HG03045 (cell line): Measurements from ENCODE around the gene CYP19A1.
"Not testable (repeated sequence)": the region's sequence is repeated elsewhere in the genome, so short reads cannot be mapped to it uniquely, and the experiment has no call there.

Experiments
- ATAC-seq: cut with Tn5 transposase; IDR thresholded peaks from one replicate; pipeline ENCODE4 v1.9.1; 2021; ENCODE audit warnings: mild to moderate bottlenecking, moderate library complexity; ENCODE audit not compliant: unreplicated experiment

Gene CYP19A1

DNA sequence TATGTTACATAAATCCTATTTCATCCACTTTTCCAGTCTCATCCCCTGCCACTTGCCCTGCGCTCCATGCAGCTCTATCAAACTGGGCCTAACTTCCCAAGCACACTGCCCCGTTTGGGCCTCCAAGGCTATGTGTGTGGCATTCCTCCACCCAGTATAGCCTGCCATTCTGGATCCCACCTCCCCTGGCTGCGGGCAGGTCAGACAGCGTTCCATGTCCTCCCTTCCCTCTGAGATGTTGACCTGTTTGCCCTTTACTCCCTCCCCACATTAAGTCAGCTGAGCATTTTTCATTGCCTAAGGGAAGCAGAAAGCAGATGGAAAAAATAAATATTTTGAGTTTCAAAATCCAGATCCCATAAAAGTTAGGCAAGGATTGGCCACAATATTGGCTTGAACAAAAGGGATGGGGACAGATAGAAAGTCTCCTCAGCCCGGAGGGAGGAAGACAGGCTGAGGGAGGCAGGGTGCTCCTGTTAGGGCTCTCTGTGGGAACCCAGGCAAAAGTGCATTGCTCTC is 73.3 kb downstream of the CYP19A1 start:
- no peak for ATAC-seq

DNA sequence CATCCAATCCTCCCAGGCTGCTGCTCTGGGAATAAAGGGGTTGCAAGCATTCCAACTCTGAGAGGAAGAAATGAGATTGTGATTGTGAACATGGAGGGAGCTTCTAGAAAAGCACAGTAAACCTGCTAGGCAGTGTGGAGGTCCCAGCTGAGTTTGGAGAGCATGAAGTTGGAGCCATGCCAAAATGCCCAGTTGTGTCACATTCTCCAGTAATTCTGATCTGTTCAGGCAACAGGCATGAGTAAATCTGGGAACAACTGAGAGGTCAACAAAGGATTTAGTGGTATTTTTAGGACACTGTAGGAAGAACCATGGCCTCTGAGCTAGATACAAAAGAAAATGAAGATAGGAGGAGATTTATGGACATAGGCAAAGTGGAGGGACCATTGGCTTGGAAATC is 74.7 kb downstream of the CYP19A1 start:
- ATAC-seq: no peak

DNA sequence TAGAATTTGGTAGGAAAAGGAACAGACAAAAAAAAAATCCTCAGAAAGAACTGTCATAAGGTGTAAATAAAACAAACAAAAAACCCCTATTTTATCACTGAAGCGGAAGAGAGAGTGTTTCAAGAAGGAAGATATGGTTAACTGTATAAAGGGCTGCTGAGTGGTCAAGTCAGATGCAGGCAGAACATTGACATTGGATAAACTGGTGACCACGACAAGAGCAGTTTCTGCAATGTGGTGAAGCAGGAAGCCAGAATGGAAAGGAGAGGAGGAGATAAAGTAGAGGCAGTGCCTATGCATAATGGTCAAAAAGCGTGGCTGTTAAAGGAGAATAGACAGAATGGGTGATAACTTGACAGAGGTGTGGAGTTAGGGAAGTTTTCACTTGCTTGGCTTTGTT is 75.3 kb downstream of the CYP19A1 start:
- no peak for ATAC-seq

DNA sequence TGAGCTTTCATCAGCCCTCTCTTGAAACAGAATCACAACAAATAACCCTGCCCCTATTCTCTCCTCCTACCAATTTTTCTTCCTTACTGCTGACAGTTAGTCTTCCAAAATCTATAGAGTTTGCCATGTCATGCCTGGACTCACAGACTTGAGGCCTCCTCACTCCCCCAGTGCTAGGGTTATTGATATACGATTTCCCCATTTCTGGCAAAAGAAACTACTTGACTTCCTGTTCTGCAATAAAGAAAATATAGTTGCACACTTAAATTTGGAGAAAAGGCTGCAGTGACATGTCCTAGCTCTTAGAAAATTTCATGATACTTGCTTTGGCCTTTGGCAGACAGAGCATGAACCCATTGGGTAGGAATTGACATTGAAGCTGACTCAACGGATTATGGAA is 75.9 kb downstream of the CYP19A1 start:
- no peak for ATAC-seq

DNA sequence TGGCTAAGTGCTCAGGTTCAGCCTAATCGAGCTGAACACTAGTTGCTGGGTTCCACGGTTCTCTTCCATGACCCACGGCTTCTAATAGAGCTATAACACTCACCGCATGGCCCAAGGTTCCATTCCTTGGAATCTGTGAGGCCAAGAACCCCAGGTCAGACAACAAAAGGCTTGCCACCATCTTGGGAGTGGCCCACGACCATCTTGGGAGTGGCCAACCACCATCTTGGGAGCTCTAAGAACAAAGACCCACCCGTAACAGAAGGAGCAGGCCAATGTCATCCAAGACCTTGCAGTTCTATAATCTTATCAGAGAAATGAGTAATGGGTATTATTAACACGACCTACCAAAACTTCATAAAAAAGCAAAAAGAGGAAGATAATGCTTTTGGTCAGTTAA is 77.3 kb downstream of the CYP19A1 start:
- ATAC-seq: not testable (repeated sequence)

DNA sequence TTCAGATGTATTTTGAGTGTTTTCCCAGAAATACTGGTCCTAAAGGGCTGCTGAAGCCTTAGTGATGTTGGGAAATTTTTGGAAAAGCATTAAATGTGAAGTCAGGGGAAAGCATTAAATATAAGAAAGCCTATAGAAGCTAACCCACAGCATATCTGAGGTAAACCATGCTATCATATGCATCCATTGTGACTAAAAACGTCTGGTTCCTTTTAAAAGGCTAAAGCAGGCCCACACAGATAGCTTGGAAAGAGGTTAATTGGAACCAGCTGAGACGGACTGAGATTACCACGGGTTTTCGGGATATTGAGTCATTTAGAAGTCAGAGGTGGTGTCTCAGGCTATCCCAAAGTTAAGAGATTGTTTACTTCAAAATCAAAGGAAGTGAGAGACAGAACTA is 78.2 kb downstream of the CYP19A1 start:
- ATAC-seq: no peak

DNA sequence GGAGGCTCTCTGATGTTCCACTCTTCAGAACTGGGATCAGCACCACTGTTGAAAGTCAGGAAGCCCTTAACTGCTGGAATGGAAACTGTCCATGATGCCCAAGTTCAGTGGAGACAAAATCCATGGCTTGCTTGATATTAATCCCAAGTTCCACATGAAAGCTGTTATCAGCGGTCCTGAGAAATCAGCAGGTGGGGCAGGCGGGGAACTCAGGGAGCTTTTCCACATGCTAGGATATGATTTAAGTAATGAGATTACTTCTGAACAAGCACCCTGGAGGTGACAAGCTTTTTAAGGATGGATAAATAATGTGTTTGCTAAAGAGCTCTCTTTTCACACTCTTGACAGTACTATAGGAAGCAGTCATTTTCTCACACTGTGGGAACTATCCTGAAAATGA is 82.9 kb downstream of the CYP19A1 start:
- no peak for ATAC-seq

DNA sequence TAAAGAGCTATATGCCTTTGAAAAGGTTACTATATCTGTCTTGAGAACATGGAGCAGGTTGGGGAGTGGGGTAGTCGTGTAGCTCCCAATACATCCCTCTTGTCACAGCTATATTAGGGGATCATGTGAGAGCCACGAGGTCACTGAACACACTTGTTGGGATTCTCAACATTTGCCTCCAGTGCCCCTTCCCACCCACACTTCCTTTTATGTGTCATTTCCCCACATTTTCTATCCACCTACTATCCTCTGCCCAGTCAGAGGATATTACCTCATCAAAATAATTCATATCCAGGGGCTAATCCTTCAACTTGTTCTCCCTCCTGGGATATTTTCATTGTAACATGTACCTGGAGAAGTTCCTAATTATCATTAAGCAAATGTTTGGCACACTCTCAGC is 85.0 kb downstream of the CYP19A1 start:
- no peak for ATAC-seq

DNA sequence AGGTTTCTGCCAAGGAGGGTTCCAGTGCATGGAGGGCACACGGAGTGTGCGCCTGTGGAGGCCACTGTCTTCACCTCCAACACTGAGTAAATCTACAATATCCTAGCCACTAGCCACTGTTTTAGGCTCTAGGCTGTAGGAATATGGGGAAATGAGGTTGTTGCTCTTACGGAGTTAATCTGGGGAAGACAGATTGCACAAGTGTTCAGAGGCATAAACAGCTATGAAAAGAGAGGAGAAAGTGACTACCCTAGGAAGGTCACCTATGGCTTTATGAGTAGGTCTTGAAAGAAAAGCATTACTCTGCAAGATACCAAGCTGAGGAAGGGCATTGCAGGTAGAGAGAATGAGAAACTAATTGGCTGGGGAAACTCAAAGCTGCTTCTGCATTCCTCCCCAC is 85.7 kb downstream of the CYP19A1 start:
- no peak for ATAC-seq

DNA sequence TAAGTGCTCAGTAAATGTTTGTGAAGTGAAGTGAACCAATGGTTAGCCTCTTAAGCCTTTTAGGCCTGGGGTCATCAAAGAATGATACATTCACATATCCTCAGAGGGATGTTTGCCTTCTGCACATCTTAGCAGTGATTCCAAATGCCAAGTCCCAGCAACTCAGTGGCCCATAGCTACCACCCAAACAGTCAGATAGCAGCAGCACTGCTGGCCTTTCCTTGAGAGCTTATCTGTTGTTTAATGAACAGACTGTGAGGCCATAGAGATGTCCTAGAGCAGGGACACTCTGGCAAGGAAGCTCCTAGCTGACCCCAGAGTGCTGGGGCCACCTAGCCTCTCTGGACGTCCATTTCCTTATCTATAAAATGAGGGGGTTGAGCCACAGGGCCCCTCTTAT is 86.8 kb downstream of the CYP19A1 start:
- no peak for ATAC-seq

DNA sequence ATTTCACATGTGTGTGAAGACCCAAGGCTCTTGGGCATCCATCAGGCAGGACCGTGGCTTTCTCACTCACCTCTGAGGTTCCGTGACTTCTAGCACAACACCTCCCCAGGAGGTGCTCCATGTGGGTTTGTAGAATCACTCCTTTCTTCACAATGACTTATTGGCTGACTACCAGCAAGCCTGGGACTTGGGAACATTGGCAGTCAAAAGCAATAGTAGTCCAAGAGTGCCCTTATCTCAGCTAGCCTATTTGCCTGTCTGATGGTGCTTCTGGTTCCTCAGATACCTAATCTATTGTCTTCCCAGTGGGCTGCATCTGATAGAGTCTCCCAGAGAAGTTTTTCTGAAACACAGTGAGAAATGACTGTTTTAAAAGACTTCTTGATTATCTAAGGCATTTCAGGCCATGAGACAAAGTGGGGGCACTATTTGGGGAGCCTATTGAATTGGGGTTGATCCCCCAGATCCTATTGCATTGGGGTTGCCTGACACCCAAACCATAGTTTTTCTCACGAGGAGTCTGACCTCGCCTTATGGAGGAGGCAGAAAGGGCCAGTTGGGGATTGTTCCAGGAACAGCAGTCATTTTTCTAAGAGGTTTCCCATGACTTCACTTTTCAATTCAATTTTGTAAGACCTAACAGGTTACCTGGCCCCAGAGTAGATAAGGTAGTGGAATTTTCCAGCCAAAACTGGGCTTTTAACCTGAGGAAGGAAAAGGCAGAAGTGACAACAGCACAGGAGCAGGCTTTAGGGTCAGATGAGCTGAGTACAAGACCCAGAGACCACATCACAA is 88.0 kb downstream of the CYP19A1 start:
- no peak for ATAC-seq

DNA sequence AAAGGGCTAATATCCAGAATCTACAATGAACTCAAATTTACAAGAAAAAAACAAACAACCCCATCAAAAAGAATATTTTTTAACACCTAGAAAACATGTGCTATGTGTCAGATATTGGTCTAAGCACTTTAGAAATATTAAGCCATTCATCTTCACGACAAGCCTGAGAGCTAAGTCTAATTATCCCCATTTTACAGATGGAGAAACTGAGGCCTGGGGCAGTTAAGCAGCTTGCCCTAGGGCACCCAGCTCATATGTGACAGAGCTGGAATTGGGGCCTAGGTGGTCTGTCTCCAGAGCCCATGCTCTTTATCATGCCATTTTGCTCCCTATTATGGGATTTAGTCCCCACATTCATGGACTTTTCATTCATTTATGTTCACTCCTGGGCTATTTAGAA is 92.8 kb downstream of the CYP19A1 start:
- ATAC-seq: no peak

DNA sequence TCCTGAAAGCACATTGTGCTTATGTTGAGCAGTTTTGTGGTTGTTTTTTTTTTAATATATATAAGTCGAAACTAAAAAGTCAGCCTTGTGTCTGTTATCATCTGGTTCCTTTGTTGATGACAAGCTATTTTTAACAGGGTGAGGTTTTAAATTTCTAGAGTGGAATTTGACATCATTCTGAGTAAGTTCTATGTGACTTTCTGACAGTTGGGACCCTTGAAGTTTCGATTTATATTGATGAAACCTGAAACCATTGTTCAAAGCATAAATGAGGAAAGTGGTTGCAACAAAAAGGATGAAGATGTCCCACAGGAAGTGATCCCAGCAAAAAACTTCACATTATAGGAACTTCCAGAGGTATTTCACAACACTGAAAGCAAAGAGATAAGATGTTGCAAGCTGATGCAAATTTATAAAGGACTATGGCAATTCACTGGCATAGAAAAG is 94.0 kb downstream of the CYP19A1 start:
- ATAC-seq: no peak

DNA sequence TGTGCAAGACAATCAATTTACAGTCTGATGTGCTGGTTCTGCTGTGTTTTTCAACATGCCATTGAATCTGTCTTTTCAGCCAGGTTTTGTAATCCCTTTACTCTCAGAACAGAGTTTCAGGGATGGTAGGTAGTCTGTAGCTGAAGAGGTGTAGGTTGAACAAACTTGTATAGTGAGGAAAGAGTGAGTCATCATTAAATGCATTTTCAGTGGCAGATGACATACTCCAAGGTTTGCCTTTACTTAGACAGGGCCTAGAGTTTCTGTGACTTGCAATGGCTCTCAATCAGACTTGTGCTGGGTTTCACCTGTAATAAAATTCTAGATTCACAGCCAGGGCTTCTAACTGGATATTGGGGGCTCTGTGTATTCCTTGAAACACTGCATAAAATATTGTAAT is 94.6 kb downstream of the CYP19A1 start:
- ATAC-seq: no peak

DNA sequence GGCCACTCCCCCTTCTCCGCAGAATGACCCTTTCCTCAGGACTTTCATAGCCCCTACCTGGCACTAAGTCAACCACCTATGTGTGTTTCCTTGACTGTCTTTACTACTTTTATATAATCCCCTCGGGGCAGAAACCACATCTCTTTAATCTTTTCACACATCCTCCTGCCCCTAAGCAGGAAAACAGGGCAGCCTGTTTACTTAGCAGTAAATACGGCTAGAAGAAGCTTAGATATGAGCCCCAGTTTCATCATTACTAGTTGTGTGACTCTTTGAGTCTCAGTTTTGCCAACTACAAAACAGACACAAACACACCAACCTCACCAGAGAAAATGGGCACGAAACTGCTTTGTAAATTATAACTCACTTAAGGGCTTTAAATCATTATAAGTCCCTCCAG is 98.3 kb downstream of the CYP19A1 start:
- no peak for ATAC-seq

DNA sequence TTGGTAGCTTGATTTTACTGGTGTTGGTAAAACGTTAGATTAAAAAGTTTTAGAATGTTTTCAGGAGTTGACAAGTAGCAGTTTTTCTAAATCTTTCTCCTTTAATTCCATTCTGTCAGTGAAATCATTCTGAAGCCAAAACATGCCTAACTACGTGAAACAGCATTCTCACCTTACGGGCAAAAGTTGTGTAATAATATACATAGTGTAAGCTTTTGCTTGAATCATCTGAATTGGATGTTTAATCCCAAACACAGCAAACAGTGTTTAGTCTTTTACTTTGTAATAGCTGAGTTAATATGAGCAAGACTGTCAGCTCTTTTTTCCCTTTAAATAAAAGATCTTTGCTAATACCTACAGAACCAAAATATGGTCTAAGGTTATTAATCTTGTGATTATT is 100.6 kb downstream of the CYP19A1 start:
- no peak for ATAC-seq

DNA sequence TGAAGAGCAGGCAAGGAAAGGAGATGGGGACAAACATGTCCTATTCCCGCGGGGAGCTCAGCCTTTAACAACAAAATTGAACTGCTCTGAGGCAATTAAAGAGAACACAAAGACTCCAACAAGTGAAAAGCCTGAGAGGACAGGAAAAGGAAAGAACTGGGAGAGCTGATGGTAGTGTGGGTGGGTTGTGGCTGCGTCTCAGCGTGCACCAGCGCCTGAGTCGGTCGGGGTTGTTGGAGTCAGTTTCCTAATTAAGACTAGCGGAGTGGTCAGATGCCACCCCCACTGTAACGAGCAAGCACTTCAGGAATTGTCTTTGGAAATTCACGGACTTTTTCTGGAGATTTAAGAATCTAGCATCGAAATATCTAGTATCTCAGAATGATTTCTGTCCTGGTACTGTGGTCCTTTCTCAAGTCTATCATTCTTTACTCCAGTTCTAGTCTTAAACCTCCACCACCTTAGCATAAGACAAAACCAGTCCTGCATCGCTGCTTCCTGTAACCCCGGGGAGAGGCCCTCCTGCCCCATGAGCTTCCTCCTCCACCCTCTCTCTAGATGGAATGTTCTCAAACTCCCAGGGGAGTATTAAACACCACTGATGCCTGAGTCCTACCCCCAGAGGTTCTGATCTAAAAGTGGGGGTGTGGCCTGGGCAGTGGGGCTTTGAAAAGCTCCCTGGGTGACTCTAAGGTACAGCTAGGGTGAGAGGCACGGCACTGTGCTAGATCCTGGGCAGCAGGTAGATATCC is 104.0 kb downstream of the CYP19A1 start:
- ATAC-seq: no peak

DNA sequence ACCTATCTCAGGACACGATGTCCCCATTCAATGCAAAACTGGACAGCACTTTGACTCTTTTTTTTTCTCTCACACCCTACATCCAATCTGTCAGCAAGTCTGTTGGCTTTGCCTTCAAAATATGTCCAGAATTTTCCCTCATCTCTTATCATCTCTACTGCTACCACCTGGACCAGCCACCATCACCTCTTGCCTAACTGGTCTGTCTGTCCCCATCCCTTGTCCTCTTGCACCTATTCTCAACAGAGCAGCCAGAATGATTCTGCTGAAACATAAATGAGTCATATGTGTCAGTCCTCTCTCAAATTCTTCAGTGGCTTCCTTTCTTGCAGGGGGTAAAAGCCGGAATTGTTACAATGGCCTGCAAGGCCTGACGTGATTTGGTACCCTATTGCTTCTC is 105.8 kb downstream of the CYP19A1 start:
- no peak for ATAC-seq

DNA sequence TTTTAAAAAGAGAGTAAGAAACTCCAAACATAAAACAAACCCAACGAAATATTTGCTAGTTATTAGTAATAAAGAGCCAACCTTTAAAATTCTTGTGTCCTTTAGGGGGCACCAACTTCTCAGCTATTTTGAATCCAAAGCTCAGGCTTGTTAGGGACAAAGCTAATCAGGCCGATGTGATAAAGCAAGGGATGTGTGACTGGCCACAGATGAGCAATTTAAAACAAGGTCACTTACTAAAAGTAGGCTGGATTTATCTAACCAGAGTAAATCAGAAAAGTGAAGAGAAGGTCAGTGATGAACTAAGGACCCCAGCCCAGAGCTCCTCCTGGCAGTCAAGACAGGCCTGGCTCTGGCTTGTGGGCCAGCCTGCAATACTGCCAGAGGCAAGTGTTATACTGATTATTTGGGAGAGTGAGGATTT is 108.5 kb downstream of the CYP19A1 start:
- ATAC-seq: no peak

DNA sequence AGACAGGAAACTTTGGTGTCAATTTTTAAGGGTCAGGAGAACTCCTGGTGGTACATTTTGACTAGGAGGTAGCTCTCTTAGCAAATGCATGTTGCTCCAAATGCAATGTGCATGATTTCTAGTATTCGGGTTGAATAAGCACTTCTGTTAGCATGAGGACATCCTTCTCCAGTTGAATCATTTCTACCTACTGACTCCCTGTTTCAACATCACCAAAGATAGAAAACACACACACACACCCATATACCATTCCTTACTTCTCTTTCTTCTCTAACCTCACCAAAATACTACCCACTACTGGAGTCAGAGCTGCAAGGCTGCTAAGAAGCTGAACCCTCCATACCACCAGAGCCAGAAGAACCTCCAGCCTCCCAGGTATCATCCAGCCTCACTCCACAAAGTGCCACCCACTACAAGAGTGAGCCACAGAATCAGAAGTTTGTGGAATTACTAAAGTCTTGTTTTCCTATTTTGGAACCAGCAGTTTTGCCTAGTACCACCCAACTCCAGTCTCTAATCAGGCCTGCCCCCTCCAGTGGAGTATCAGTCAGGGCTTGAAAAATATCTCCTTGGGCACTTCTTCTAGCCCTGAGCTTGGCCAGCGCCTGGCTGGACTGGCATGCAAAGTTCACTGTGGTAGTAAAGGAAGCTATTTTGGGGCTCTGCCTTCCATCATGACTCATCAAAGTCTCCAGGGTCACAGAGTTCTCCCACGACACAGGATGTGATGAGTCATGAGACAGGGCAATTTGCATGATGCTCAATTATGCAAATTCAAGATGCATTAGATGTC is 110.3 kb downstream of the CYP19A1 start:
- ATAC-seq: peak; percentile 81

DNA sequence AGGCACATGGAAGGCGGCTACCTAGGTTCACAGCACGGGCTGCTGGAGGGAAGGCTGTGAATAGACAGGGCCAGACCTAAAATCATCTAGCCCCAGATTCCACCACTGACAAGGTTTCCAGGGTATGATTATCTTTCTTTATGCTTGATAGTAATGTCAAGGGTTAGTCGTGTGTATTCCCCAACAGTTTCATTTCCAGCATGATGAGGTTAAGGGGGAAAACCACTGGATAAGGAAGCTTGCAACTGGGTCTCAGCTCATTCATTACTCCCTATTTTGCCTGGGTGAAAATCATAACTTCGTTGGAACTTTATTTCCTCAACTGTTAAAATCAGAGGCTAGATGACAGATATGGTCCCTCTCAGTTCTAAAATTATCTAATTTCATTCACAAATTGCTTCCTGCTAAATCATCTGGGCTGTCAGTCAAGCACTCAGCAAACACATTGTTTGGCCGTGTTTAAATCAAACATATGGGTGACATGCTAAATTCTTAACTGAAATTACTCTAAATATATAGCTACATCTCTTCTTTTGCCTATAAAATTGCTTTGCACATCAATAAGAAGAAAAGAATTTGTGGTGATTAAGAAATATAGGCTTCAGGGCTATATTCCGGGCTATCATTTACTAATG is 111.7 kb downstream of the CYP19A1 start:
- no peak for ATAC-seq
